NCI-H2171 (cell line): ENCODE measurements around the gene TTLL3.

Source experiments
- DNase-seq: peaks from one replicate; lab custom pipeline; 2025; lab: John Stamatoyannopoulos, UW

The TTLL3 gene

DNA sequence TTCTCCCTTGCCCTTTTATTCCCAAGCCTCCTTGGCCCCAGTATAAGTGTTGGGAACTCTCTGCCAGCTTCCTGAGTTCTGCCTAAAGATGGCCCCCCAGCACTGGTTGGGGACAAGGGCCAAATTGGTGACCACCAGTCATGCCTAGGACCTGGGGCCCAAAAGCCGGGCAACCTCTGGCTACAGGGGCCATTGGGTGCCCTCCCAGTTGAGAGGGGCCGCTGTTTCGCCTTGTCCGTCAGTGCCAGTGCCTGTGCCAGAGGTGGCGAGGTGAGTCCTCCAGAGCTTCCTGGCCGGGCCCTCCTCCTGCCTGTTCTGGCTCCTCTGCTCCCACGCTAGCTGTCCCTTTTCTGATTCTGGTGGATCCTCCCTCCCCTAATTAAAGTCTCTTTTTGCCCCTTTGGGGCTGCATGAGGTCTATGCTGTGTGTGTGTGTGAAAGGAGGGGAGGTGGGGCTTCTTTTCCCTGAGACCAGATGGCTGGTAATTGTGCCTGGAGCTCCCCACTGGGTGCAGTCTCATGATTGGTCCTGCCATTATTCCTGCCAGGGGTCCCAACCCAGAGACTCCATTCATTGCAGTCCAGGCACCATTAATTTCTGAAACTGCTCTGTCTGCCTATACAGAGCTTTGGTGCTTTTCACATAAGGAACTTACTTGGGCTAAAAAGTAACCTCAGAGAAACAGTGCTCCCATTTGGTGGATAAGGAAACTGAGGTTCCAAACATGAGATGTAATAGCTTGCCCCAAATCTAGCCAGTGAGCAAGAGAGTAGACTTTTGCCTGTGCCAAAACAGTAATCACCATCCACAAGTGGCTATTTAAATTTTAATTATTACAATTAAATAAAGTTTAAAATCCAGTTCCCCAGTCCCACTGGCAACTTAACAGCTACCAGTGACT, 3.1 kb upstream of the TTLL3 start:
- DNase-seq = peak; percentile 21

DNA sequence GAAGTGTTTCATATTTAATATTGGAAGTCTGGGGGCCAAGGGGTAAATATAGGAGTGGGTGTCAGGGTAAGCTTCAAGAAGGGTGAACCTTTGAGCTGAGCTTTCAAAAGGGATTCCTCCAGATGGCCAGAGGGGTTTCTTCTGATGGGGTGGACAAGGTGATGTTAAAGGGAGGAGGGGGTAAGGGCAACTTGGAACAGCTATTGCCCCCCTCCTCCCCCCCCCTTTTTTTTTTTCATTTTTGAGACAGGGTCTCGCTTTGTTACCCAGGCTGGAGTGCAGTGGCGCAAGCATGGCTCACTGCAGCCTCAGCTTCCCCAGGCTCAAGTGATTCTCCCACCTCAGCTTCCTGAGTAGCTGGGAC, 2.1 kb upstream of the TTLL3 start:
- DNase-seq = no peak

DNA sequence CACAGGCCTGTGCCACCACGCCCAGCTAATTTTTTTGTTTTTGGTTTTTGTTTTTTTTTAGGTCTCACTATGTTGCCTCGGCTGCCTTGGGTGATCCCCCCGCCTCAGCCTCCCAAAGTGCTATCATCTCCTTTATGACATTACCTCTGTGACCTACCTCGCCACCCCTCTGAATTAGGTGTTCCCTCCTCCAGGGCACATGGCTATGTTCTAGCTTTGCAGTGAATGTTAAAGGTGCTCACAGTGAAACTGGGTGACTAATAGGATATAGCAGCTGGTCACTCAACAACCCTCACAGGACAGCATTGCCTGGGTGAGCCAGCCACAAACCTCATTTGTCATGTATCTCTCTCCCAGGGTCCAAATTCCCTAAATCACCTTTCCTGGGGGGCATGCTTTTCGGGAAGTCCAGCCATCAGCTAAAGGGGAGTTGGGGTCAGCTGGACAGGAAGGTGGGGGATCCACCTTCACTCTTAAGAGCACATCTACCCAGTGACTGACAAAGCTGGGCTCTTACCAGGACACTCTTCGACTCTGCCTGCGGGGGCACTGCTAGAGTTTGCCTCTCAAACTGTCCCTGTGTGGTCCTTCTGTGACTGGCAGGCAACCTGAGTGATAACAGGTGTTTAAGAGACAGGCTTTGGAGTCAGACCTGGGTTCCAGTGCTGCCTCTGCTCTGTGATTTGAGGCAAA, 1.6 kb upstream of the TTLL3 start:
- DNase-seq = peak; percentile 18

DNA sequence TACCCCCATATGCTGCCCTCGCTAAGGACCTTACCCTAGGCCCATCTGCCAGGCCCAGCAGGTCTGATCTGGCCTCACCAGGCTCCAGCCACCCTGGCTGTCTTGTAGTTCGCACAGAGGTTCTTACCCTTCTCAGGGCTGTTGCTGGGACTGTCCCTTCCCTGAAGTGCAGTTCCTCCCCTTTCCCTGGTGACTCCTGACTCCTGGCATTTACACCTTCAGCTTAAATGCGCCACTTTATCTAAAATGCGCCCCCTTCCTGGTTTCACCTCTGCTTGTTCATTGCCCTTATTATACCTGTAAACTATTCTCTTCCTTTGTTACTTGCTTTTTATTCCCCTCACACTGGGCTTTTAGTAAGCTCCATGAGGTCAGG, 835 bp upstream of the TTLL3 start:
- DNase-seq = no peak

DNA sequence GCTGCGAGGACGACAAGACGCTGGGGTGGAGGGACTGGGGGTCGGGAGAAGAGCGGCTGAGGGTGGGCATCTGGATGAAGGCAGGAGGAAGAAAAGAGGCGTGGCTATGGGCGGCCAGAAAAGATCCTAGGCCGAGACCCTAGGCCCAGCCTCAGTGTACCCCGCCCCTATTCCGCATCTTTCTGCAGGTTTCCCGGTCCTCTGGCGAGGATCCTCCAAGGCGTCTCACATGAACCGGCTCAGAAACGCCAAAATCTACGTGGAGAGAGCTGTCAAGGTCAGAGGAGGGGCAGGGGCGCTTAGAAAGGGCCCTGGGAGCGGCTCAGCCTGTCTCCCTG, 340 bp downstream of the TTLL3 start:
- no peak for DNase-seq

DNA sequence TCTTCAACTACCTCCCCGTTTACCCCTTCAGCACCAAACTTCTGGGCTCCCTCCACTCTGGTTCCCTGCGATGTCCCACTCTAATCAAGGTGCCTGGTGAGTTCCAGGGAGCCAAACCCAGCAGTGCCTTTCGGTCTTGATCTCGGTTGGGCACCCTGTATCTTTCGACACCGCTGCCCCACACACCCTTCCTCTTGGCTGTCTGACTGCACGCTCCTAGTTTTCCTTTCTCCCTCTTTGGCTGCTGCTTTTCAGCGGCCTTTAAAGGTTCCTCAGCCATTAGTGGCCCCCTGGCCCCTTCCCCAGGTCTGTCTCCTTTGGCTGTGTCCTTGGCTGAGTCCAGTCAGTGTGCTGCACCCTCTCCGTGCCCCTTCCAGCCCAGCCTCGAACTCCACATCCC, 784 bp downstream of the TTLL3 start:
- DNase-seq = no peak

DNA sequence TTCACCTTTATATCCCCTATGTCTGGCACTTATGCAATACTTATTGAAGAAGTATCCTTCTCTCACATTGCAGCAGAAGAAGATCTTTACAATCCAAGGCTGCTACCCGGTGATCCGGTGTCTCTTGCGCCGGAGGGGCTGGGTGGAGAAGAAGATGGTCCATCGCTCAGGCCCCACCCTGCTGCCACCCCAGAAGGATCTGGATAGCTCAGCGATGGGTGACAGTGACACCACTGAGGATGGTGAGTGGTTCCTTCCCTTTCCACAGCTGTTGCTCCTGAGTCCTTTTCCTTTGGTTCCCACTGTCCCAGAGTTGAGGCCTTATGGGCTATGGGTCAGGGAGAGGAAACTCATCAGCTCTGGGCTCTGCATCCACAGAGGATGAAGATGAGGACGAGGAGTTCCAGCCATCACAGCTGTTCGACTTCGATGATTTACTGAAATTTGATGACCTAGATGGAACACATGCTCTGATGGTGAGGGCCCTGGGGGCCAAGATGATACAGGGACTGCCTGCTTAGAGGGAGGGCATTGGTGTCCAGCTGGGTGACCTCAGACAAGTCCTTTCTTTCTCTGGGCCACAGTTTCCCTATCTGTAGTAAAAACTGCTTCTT, 2.9 kb downstream of the TTLL3 start:
- DNase-seq = no peak

DNA sequence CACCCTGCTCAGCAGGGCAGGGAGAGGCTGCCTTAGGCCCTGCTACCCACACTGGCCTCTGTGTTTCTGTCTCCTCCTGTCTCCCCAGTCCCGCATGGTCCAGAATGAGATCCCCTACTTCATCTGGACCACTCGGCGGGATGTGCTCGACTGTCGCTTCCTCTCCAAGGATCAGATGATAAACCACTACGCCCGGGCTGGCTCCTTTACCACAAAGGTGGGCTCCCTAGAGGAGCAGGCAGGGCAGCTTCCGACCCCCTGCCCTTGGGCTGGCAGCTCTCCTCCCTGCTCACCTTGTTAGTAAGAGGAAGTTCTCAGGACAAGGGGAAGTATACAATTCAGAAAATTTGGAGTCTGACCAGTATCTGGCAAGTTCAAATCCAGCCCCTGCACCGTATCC, 5.9 kb downstream of the TTLL3 start:
- no peak for DNase-seq

DNA sequence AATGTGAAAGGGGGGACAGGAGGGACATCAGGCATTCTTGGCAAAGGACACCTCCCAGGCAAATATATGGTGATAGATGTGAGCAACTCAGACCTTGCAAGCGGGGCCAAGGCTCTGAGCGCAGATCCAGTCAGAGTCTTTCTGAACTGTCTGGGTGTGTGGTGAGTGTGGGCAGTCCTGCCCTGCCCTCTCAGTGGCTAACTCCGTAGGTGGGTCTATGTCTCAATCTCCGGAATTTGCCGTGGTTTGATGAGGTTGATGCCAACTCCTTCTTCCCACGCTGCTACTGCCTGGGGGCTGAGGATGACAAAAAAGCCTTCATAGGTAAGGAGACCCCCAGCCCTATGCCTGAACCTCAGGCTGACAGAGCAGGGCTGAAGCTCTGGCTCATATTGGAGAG, 7.4 kb downstream of the TTLL3 start:
- no peak for DNase-seq

DNA sequence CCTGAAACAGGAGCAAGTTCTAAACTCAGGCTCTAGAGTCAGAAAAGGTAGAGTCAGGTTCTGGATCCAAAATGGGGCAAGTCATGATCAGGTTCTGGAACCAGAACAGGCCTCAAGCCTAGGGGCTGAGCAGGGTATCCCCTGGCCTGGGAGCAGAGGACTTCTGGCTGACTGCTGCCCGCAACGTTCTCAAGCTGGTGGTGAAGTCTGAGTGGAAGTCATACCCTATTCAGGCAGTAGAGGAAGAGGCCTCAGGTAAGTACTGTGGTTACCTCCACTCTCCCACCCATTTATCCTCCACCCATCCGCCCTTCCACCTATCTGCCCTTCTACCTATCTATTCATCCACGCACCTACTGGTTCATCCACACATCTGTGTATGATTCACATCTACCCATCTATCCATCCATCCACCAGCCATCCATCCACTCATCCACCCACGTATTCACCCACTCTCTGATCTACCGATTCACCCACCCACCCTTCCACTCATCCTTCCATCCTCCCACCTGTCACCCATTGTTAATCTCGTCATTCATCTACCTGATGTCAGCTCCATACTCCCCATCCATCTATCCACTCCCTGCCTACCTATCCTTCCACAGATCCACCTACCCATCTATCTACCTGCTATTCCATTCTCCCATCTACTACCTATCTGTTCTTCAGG, 8.7 kb downstream of the TTLL3 start:
- no peak for DNase-seq

DNA sequence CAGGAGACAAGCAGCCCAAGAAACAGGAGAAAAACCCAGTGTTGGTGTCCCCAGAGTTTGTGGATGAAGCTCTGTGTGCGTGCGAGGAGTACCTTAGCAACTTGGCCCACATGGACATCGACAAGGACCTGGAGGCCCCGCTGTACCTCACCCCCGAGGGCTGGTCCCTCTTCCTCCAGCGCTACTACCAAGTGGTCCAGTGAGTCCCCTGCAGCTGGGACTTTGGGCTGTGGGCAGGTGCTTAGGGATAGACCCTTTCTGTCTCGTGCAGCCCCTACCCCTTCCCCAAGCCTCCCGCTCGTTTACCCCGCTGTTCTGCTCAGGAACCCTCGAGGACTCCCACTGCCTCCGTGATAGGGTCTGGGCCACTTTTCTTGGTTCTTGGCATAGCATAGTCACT, 10.5 kb downstream of the TTLL3 start:
- DNase-seq = no peak

DNA sequence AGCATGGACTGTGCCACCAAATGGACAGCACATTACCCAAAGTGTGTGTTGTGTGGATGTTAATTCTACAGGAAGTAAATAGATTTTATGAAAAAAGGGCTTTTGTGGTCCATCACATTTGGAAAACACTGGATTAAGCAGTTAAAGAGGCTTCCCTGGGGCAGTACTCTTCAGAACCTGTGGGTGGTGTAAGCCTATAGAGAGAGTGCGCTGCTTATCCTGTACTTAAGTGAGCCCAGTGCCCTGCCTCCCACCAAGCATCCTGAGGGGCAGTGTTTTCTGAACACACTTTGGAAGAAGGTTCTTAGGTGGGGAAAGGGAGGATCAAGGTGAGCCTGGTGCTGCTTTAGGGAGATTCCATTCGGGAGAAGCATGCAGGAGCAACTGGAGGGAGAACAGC, 10.9 kb downstream of the TTLL3 start:
- DNase-seq = no peak

DNA sequence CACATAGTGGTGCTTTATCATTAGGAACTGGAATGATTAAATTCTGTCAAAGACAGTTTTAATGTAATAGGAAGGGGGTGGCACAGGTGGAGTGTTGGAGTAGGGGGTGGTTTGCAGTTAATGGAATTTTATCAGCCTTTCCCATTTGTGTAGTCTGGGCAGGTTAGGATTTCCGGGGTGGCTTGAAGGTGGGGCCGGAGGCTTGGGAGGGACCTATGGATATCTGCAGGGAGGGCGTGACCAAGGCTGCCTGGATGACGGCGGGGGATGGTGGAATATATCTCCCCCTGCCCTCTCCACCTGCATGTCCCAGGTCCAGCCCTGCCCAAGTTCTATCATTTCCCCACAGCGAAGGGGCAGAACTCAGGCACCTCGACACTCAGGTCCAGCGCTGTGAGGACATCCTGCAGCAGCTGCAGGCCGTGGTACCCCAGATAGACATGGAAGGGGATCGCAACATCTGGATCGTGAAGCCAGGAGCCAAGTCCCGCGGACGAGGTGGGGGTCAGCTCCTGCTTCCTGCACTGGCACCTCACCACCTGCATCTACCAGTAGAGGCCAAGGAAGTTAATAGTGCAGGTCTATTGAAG, 15.5 kb downstream of the TTLL3 start:
- DNase-seq = no peak

DNA sequence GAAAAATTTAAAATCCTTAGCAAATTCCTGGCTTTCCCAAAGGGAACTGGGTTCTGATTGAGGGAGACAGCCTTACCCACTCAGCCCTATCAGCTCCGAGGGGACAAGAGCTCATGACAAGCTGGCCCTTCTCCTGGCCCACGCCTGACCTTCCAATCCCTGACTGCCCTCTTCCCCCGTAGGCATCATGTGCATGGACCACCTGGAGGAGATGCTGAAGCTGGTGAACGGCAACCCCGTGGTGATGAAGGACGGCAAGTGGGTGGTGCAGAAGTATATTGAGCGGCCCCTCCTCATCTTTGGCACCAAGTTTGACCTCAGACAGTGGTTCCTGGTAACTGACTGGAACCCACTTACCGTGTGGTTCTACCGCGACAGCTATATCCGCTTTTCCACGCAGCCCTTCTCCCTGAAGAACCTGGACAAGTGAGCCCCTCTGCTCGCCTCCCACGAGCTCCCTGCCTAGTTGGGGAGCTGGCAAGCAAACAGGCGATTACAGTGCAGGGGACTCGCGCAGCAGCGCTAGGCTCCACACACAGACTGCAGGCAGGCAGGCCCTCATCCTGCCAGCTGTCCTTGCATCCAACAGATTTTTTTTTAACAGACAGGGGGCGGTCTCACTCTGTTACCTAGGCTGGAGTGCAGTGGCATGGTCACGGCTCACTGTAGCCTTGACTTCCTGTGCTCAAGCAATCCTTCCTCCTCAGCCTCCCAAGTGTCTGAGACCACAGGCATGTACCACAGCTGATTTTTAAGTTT, 16.9 kb downstream of the TTLL3 start:
- no peak for DNase-seq

DNA sequence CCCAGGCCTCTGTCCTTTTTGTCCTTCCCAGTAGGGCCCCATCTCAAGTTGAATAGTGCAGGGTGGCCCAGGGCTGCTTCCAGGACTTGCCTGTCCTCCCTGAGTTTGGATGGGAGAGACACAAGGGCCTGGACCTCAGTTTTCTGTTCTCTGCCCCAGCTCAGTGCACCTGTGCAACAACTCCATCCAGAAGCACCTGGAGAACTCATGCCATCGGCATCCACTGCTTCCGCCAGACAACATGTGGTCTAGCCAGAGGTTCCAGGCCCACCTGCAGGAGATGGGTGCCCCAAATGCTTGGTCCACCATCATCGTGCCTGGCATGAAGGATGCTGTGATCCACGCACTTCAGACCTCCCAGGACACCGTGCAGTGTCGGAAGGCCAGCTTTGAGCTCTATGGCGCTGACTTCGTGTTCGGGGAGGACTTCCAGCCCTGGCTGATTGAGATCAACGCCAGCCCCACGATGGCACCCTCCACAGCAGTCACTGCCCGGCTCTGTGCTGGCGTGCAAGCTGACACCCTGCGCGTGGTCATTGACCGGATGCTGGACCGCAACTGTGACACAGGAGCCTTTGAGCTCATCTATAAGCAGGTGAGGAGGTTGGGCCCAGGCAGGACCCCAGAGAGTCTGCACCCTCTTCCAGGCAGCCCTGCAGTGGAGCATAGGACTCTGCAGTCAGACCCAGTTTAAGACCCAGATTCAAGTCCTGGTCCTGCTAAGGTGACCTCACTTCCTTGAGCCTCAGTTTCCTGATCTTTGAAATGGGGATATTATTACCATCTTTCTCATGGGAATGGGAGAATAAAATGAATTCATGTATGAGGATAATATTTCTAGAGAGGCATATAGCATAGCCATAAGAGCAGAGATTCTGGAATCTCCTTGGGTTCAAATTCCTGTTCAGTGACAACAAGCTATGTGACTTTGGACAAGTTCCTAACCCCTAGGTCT, 19.0 kb downstream of the TTLL3 start:
- no peak for DNase-seq

DNA sequence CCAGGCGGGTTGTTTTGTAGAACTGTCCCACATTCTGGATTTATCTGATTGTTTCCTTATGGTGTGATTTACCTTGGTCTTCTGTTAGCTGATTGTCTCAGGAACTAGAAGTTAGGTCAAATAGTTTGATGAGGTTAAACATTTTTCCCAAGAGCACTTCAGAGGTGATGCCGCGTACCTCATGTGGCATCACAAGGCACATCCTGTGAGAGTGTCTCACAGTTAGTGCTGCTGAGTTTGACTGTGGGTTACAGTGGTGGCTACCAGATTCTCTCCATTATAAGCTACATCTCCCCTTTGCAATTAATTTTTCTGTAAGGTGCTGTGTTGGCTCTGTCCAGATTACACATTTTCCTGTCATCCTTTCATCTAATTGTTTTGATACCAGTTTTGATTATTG, 21.2 kb downstream of the TTLL3 start:
- no peak for DNase-seq

DNA sequence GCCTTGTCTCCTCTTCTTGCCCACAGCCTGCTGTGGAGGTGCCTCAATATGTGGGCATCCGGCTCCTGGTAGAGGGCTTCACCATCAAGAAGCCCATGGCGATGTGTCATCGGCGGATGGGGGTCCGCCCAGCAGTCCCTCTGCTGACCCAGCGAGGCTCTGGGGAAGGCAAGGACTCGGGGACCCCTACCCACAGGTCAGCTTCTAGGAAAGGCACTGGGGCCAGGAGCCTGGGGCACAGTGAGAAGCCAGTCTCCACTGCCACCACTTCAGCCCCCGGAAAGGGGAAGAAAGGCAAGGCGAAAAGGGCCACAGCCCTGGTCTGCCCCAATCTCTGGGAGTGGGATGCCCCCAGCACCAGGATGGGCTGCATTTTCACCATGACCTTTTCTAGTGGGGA, 23.0 kb downstream of the TTLL3 start:
- DNase-seq = no peak

DNA sequence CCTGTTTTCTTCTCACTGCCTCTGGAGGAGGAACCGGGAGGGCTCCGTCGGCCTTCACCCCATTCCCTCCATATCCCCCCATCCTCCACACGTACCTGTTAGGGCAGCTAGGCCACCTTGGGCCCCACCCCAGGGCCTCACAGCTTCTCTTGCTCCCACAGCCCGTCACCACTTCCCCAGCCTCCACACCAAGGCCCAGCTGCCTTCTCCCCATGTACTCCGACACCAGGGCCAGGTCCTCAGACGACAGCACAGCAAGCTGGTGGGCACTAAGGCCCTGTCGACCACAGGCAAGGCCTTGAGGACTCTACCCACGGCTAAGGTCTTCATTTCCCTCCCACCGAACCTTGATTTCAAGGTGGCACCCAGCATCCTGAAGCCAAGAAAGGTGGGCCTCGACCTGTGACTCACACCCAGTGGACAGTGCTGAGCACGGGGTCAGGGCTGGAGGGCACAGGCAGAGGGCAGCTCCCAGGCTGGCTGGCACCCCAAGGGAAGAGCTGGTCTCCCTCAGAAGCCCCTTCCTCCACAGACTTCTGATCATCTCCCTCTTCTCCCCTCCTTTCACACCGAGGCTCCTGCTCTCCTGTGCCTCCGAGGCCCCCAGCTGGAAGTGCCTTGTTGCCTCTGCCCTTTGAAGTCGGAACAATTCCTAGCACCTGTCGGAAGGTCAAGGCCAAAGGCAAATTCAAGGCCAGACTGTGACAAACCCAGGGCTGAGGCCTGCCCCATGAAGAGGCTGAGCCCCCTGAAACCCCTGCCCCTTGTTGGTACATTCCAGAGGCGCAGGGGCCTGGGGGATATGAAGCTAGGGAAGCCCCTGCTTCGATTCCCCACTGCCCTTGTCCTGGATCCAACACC, 24.7 kb downstream of the TTLL3 start:
- no peak for DNase-seq
